Loucy (cell line): ENCODE measurements around the gene FAM110C.
"Not testable (repeated sequence)": the region's sequence is repeated elsewhere in the genome, so short reads cannot be mapped to it uniquely, and the experiment has no call there.

ENCODE experiments used
- H2AFZ ChIP-seq: fragments of 200-600 bp; sonication (generic); 2 replicates; pipeline ENCODE4 v1.6.0; 2016; ENCODE audit warnings: antibody characterized with exemption, mild to moderate bottlenecking, low read length, moderate library complexity
- H3F3A ChIP-seq: fragments of 200-600 bp; 2 replicates; pipeline ENCODE4 v1.6.0; 2016; ENCODE audit warnings: antibody characterized with exemption, low read depth, mild to moderate bottlenecking
- H3K27me3 ChIP-seq: fragments of 200-600 bp; sonication (generic); 2 replicates; pipeline ENCODE4 v1.6.1; 2014; ENCODE audit warnings: low read length, mild to moderate bottlenecking; ENCODE audit not compliant: insufficient read depth, poor library complexity, severe bottlenecking
- H3K36me3 ChIP-seq: fragments of 200-600 bp; sonication (generic); 2 replicates; pipeline ENCODE4 v1.6.1; 2016; ENCODE audit warnings: low read length; ENCODE audit not compliant: insufficient read depth
- H3K4me1 ChIP-seq: fragments of 200-600 bp; sonication (generic); 2 replicates; pipeline ENCODE4 v1.5.1; 2014; ENCODE audit warnings: low read length, mild to moderate bottlenecking; ENCODE audit not compliant: insufficient read depth, poor library complexity, severe bottlenecking
- H3K4me2 ChIP-seq: fragments of 200-600 bp; sonication (generic); 2 replicates; pipeline ENCODE4 v1.6.0; 2014; ENCODE audit warnings: antibody characterized with exemption, low read length, low read depth, mild to moderate bottlenecking; ENCODE audit not compliant: poor library complexity, severe bottlenecking
- H3K4me3 ChIP-seq: fragments of 200-600 bp; sonication (generic); 2 replicates; pipeline ENCODE4 v1.5.1; 2014; ENCODE audit warnings: low read length, mild to moderate bottlenecking, mixed read lengths; ENCODE audit not compliant: poor library complexity, severe bottlenecking
- H3K79me2 ChIP-seq: fragments of 200-600 bp; sonication (generic); 2 replicates; pipeline ENCODE4 v1.6.1; 2014; ENCODE audit warnings: low read length; ENCODE audit not compliant: insufficient read depth
- H3K9ac ChIP-seq: fragments of 200-600 bp; sonication (generic); 2 replicates; pipeline ENCODE4 v1.6.0; 2014; ENCODE audit warnings: mild to moderate bottlenecking, low read depth, low read length, moderate library complexity; ENCODE audit not compliant: poor library complexity, severe bottlenecking
- H3K9me2 ChIP-seq: fragments of 200-600 bp; sonication (generic); replicated peaks from 2 replicates; pipeline ENCODE4 v1.6.1; 2016; ENCODE audit warnings: low read depth, low read length, mixed read lengths
- H3K9me3 ChIP-seq: fragments of 200-600 bp; sonication (generic); 2 replicates; pipeline ENCODE4 v1.6.1; 2014; ENCODE audit warnings: mild to moderate bottlenecking, antibody characterized with exemption, low read length, low read depth; ENCODE audit not compliant: insufficient read depth
- H4K20me1 ChIP-seq: fragments of 200-600 bp; sonication (generic); 2 replicates; pipeline ENCODE4 v1.6.0; 2014; ENCODE audit warnings: antibody characterized with exemption, low read length, mild to moderate bottlenecking; ENCODE audit not compliant: insufficient read depth, poor library complexity, severe bottlenecking
- EZH2phosphoT487 ChIP-seq: fragments of 200-600 bp; IDR thresholded peaks from 2 replicates; pipeline ENCODE4 v1.6.1; 2018; ENCODE audit warnings: antibody characterized with exemption, mild to moderate bottlenecking, moderate library complexity, borderline replicate concordance
- TF ChIP-seq, protein P1 (sequence below): fragments of 200-600 bp; sonication (generic); conservative IDR thresholded peaks from 2 replicates; pipeline ENCODE4 v1.5.1; 2014; ENCODE audit warnings: mild to moderate bottlenecking, antibody characterized with exemption, low read length

Gene FAM110C

GRCh38 chr2:18402-19271, 27.7 kb downstream of the FAM110C start:
- H3K36me3 ChIP-seq: no peaks in the 10 kb centered on the region
- TF ChIP-seq, protein P1, sequence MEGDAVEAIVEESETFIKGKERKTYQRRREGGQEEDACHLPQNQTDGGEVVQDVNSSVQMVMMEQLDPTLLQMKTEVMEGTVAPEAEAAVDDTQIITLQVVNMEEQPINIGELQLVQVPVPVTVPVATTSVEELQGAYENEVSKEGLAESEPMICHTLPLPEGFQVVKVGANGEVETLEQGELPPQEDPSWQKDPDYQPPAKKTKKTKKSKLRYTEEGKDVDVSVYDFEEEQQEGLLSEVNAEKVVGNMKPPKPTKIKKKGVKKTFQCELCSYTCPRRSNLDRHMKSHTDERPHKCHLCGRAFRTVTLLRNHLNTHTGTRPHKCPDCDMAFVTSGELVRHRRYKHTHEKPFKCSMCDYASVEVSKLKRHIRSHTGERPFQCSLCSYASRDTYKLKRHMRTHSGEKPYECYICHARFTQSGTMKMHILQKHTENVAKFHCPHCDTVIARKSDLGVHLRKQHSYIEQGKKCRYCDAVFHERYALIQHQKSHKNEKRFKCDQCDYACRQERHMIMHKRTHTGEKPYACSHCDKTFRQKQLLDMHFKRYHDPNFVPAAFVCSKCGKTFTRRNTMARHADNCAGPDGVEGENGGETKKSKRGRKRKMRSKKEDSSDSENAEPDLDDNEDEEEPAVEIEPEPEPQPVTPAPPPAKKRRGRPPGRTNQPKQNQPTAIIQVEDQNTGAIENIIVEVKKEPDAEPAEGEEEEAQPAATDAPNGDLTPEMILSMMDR: peak; percentile 89
- no peak for TF ChIP-seq EZH2phosphoT487
- no peaks in the 10 kb centered on the region for H3K79me2 ChIP-seq
- H3K4me1 ChIP-seq: peaks cover 20% of the 10 kb centered on the region
- no peaks in the 10 kb centered on the region for H3K9me2 ChIP-seq
- H3K9me3 ChIP-seq: no peaks in the 10 kb centered on the region
- no peaks in the 10 kb centered on the region for H3F3A ChIP-seq
- H4K20me1 ChIP-seq: no peaks in the 10 kb centered on the region
- H3K9ac ChIP-seq: no peak overlapping the region
- H3K4me2 ChIP-seq: no peak overlapping the region
- H2AFZ ChIP-seq: no peak overlapping the region
- no peak overlapping the region for H3K4me3 ChIP-seq
- no peaks in the 10 kb centered on the region for H3K27me3 ChIP-seq

DNA sequence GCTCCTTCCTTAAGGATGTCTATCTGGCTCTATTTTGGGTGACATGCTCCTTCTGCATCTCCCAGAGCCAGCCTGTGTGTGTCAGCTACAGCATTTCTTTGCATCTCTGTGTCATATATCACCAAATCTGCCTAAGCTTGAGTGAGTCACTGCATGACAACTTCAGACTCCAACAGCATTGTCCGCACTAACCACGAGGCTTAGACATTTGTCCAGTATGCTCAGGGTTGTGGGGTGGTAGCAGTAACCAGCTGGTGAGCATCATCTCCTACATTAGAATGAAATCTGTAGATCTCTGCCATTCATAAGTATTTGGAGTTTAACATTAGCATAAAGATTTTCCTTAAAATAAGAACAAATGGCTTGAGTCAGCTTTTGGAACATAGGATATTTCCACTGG, 30.4 kb downstream of the FAM110C start:
- H3K4me2 ChIP-seq, H3K79me2 ChIP-seq, H3K9me2 ChIP-seq, H3K27me3 ChIP-seq, H3K9ac ChIP-seq, H2AFZ ChIP-seq, H3F3A ChIP-seq, H3K9me3 ChIP-seq, H3K36me3 ChIP-seq, H4K20me1 ChIP-seq, H3K4me3 ChIP-seq: not testable (repeated sequence)
- H3K4me1 ChIP-seq: peaks cover 19% of the 10 kb centered on the region

DNA sequence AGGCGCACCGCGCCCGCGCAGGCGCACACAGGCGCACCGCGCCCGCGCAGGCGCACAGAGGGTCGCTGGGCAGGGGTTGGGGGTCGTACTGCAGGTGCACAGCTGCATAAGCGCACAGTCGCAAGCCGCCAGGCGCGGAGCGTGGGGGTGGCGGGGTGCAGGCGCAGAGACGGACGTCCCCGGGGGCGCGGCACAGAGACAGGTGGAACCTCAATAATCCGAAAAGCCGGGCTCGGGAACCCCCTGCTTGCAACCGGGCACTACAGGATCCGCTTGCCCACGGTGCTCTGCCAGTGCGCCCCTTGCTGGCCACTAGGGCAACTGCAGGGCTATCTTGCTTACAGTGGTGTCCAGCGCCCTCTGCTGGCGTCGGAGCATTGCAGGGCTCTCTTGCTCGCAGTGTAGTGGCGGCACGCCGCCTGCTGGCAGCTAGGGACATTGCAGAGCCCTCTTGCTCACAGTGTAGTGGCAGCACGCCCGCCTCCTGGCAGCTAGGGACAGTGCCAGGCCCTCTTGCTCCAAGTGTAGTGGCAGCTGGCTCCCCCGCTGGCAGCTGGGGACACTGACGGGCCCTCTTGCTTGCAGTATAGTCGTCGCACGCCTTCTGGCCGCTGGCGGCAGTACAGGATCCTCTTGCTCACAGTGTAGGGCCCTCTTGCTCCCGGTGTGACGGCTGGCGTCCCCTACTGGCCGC, 34.9 kb downstream of the FAM110C start:
- Histone ChIP-seq H2AFZ (no peak overlapping the region), H3K9me3 (no peaks in the 10 kb centered on the region), H3K9ac (no peak overlapping the region), H3K36me3 (no peaks in the 10 kb centered on the region), H4K20me1 (no peaks in the 10 kb centered on the region), H3F3A (no peaks in the 10 kb centered on the region), H3K27me3 (no peaks in the 10 kb centered on the region), H3K79me2 (no peaks in the 10 kb centered on the region), H3K4me2 (no peak overlapping the region), H3K4me1 (peaks cover 14% of the 10 kb centered on the region), H3K4me3 (no peak overlapping the region), H3K9me2 (no peaks in the 10 kb centered on the region)
- TF ChIP-seq, protein P1: peak; percentile 99
- no peak for TF ChIP-seq EZH2phosphoT487
